ENCODE results near the gene TMEM145.

The TMEM145 gene

DNA sequence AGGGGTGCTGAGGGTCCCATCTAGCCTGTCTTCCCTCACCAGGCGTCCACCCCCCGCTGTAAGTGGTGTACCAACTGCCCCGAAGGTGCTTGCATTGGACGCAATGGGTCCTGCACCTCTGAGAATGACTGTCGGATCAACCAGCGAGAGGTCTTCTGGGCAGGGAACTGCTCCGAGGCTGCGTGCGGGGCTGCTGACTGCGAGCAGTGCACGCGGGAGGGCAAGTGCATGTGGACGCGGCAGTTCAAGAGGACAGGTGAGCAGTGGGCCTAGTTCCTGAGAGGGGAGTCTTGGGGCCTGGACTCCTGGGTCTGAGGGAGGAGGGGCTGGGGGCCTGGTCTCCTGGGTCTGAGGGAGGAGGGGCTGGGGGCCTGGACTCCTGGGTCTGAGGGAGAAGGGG is 49.2 kb downstream of the TMEM145 start:
- no peak for DNase-seq (ENCODE audit: low read depth)
- H3K4me3 ChIP-seq (replicated peaks; ENCODE audit: low read depth, low read length), result no peak overlapping the region
- TF ChIP-seq, protein P1, sequence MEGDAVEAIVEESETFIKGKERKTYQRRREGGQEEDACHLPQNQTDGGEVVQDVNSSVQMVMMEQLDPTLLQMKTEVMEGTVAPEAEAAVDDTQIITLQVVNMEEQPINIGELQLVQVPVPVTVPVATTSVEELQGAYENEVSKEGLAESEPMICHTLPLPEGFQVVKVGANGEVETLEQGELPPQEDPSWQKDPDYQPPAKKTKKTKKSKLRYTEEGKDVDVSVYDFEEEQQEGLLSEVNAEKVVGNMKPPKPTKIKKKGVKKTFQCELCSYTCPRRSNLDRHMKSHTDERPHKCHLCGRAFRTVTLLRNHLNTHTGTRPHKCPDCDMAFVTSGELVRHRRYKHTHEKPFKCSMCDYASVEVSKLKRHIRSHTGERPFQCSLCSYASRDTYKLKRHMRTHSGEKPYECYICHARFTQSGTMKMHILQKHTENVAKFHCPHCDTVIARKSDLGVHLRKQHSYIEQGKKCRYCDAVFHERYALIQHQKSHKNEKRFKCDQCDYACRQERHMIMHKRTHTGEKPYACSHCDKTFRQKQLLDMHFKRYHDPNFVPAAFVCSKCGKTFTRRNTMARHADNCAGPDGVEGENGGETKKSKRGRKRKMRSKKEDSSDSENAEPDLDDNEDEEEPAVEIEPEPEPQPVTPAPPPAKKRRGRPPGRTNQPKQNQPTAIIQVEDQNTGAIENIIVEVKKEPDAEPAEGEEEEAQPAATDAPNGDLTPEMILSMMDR (IDR thresholded peaks at IDR 0.05; ENCODE audit: low read length, missing control alignments), result no peak

DNA sequence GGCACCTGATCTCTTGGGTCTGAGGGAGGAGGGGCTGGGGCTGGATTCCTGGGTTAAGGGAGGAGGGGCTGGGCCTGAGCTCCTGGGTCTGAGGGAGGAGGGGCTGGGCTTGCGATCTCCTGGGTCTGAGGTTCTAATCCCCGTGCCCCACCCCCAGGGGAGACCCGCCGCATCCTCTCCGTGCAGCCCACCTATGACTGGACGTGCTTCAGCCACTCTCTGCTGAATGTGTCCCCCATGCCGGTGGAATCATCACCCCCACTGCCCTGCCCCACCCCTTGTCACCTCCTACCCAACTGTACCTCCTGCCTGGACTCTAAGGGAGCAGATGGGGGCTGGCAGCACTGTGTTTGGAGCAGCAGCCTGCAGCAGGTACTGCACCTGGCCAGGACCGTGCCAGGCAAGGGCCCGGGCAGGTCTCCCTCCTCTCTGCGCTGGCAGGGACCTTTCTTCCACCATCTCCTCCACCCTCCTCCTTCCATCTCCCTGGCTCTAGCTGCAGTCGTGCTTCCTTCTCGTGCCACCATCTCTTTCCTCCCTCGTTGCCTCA is 49.9 kb downstream of the TMEM145 start:
- DNase-seq (ENCODE audit: low read depth), result no peak
- H3K4me3 ChIP-seq (replicated peaks; ENCODE audit: low read depth, low read length), result no peak overlapping the region
- TF ChIP-seq, protein P1 (IDR thresholded peaks at IDR 0.05; ENCODE audit: low read length, missing control alignments), result no peak

DNA sequence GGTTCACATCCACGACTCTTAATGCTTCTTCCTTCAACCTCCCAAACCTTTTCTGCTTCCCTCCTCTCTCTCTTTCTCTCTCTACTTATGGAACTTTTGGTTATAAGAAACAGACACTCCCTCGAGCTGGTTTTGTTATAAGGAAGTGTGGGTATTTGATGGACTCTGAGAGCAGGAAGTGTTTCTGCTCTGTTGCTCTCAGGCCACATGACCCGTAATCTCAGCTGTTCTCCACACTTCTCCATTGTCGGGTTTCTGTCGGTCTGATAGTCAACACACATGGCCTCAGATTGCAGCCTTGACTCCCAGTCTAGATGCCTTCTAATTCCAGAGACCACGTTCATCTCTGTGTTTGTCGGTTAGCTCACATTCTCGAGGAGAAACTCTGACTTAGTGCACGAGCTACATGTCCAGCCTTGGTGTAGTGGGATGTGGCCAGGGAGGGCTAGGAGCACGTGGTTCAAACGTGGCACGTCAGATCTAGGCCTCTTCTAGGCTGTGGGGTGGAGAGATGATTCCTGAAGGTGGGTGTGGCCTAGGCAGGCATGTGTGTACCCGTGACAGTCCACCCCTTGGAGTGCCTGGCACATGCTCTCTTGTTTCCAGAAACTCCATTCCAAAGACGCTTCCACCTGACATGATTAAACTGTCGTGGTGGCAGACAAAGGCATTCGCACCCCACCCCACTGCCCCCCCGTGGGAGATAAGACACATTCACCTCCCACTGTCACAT is 50.7 kb downstream of the TMEM145 start:
- TF ChIP-seq, protein P1 (IDR thresholded peaks at IDR 0.05; ENCODE audit: low read length, missing control alignments), result no peak
- no peak overlapping the region for H3K4me3 ChIP-seq (replicated peaks; ENCODE audit: low read depth, low read length)
- DNase-seq (ENCODE audit: low read depth), result no peak

DNA sequence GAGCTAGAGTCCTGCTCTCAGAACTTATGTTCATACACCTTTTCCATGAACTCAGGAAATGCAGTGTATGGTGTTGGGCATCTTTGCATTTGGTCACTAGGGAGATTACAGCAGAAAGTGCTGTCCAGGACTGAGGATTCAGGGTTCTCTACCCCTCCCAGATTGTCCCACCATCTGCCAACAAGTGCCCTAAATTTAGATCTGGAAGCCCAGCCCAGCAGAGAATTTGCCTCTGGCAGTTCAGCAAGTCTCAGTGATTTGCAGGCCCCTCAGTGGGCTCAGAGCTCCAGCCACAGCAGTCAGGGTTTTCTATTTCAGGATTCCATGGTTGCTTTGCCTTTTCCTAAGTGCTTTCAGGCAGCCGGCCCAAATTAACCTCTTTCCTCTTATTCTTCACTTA is 53.6 kb downstream of the TMEM145 start:
- H3K4me3 ChIP-seq (replicated peaks; ENCODE audit: low read depth, low read length), result no peak overlapping the region
- TF ChIP-seq, protein P1 (IDR thresholded peaks at IDR 0.05; ENCODE audit: low read length, missing control alignments), result no peak
- no peak for DNase-seq (ENCODE audit: low read depth)

DNA sequence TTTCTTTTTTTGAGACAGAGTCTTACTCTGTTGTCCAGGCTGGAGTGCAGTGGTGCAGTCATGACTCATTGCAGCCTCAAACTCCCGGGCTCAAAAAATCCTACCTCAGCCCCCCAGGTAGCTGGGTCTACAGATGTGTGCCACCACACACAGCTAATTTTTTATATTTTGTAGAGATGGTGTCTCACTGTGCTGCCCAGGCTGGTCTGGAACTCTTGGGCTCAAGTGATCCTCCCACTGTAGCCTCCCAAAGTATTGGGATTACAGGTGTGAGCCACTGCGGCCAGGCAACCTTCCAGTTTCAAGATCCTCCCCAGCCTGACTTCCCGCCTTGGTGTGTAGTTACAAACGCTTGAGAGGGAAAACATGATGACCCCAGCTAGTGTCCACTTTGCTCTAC is 54.8 kb downstream of the TMEM145 start:
- no peak for DNase-seq (ENCODE audit: low read depth)
- TF ChIP-seq, protein P1 (IDR thresholded peaks at IDR 0.05; ENCODE audit: low read length, missing control alignments), result no peak

DNA sequence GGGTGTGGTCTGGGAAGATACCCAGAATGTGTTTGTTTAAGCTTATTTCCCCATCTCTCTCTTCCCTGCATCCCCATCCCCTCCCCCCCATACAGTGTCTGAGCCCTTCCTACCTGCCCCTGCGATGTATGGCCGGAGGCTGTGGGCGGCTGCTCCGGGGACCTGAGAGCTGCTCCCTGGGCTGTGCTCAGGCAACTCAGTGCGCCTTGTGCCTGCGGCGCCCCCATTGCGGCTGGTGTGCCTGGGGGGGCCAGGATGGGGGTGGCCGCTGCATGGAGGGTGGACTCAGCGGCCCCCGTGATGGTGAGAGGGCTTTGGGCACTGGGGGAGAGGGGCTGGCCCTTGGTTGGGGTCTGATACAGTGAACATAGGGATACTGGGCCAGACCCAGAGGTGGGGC is 55.3 kb downstream of the TMEM145 start:
- TF ChIP-seq, protein P1 (IDR thresholded peaks at IDR 0.05; ENCODE audit: low read length, missing control alignments), result no peak
- H3K4me3 ChIP-seq (replicated peaks; ENCODE audit: low read depth, low read length), result no peak overlapping the region

More for the DNA sequence above, 54.8 kb downstream of the TMEM145 start:
- H3K4me3 ChIP-seq (replicated peaks; ENCODE audit: low read depth, low read length), result no peak overlapping the region

DNA sequence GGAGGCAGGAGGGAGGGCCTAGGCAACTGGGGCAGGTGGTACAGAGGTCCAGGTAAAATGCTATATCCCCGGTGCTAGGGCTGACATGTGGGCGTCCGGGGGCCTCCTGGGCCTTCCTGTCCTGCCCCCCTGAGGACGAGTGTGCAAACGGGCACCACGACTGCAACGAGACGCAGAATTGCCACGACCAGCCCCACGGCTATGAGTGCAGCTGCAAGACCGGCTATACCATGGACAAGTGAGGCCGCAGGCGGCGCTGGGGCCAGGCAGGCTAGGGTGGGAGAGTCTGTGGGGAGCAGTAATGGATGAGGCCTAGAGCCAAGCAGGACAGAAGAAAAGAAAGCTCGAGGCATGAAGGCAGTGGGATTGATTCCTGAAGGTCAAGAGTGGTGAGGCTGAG is 55.7 kb downstream of the TMEM145 start:
- DNase-seq (ENCODE audit: low read depth), result no peak
- TF ChIP-seq, protein P1 (IDR thresholded peaks at IDR 0.05; ENCODE audit: low read length, missing control alignments), result no peak
- H3K4me3 ChIP-seq (replicated peaks; ENCODE audit: low read depth, low read length), result no peak overlapping the region

More for the DNA sequence above, 55.3 kb downstream of the TMEM145 start:
- no peak for DNase-seq (ENCODE audit: low read depth)

Measured in fibroblast of pulmonary artery (primary cell).